ENCODE data around the gene PFKM.
A peak's percentile ranks its signal among the peaks of the same experiment; 100 is the strongest.
"Not testable (repeated sequence)": the region's sequence is repeated elsewhere in the genome, so short reads cannot be mapped to it uniquely, and the experiment has no call there.

The PFKM gene

DNA sequence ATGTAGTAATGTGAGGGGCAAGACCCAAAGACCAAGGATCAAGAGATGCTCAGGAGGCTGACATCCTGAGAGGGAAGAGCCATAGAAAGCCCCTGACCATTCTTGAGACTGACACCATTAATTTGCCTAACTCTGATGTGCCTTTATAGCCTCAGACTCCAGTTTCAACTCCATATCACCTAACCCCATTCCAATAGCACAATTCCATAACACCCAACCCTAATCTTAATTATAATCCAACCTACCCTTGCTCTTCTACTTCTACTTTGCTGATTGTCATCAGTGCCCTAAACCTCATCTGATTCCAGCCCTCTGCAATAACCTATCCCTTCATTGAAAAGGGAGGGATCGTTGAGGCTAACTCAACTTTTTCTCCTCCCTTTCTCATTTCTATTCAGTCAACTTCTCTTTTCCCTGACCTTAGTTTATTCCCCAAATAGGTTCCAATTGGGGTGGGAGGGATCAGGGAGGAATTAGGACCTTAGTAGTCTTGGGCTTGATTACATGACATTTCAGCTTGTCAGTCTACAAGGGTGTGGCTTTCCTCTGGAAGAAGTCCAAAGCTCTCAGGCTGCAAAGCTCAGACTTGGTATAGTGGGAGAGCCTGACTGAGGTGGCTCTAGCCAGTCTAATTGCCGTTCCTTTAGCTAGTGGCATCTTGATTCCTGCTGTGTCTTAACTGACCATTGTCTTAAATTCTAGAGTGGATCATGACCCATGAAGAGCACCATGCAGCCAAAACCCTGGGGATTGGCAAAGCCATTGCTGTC, 3.1 kb downstream of the PFKM start:
- no peak overlapping the region for H3K4me3 Mint-ChIP-seq
- DNase-seq (no peak), ATAC-seq (replicated peaks) (no peak)
- H3K27me3 Mint-ChIP-seq = peaks cover 0 to 13% of the 10 kb centered on the region in 2 donors
- H3K27ac Mint-ChIP-seq = no peak overlapping the region
- H3K9me3 Mint-ChIP-seq = no peaks in the 10 kb centered on the region
- H3K4me1 Mint-ChIP-seq (ENCODE audit: low read depth in 2 of 2) = peaks cover 13 to 14% of the 10 kb centered on the region in 2 donors
- H3K36me3 Mint-ChIP-seq (ENCODE audit: insufficient read depth) = peaks cover 2% of the 10 kb centered on the region

- ATAC-seq (replicated peaks) (no peak), DNase-seq (no peak)
- Mint-ChIP-seq H3K27ac (no peak overlapping the region), H3K4me1 (ENCODE audit: low read depth in 2 of 2) (peaks cover 13 to 14% of the 10 kb centered on the region in 2 donors), H3K36me3 (ENCODE audit: insufficient read depth) (peaks cover 2% of the 10 kb centered on the region), H3K9me3 (no peaks in the 10 kb centered on the region), H3K4me3 (no peak overlapping the region), H3K27me3 (peaks cover 0 to 13% of the 10 kb centered on the region in 2 donors)
These were observed 4.0 kb downstream of the PFKM start for GRCh38 chr12:48123169-48123568.

DNA sequence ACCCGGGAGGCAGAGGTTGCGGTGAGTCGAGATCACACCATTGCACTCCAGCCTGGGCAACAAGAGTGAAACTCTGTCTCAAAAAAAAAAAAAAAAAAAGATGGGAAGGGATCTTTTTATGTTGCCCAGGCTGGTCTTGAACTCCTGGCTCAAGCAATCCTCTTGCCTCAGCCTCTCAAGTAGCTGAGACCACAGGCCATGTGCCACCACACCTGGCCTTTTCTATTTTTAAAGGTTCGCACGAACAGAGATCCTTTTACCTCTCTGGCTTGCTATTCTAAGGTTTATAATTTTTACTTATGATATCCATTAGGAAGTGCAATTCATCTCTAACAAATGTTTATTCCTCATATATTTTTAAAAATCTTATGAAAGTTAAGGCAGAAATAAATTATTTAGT, 6.4 kb downstream of the PFKM start:
- H3K27me3 Mint-ChIP-seq; ATAC-seq (replicated peaks); H3K36me3 Mint-ChIP-seq (ENCODE audit: insufficient read depth); H3K4me3 Mint-ChIP-seq; DNase-seq; H3K9me3 Mint-ChIP-seq; H3K4me1 Mint-ChIP-seq (ENCODE audit: low read depth in 2 of 2); H3K27ac Mint-ChIP-seq: not testable (repeated sequence)

- no peaks in the 10 kb centered on the region for H3K4me1 Mint-ChIP-seq (ENCODE audit: low read depth in 2 of 2)
- H3K27ac Mint-ChIP-seq = no peak overlapping the region
- no peaks in the 10 kb centered on the region for H3K27me3 Mint-ChIP-seq
- no peak overlapping the region for H3K4me3 Mint-ChIP-seq
- H3K9me3 Mint-ChIP-seq = no peaks in the 10 kb centered on the region
- ATAC-seq (replicated peaks) (no peak), DNase-seq (no peak)
- H3K36me3 Mint-ChIP-seq (ENCODE audit: insufficient read depth) = peaks cover 2% of the 10 kb centered on the region
These were observed 6.8 kb downstream of the PFKM start for GRCh38 chr12:48125985-48126384.

- DNase-seq = no peak
- Mint-ChIP-seq H3K4me1 (ENCODE audit: low read depth in 2 of 2) (no peaks in the 10 kb centered on the region), H3K27ac (peak overlapping the region in 1 of 2 donors; percentile 22), H3K36me3 (ENCODE audit: insufficient read depth) (peaks cover 2% of the 10 kb centered on the region), H3K27me3 (no peaks in the 10 kb centered on the region), H3K4me3 (no peak overlapping the region), H3K9me3 (no peaks in the 10 kb centered on the region)
- no peak for ATAC-seq (replicated peaks)
These were observed 7.9 kb downstream of the PFKM start for GRCh38 chr12:48126953-48127630.

GRCh38 chr12:48128800-48129199, 9.6 kb downstream of the PFKM start:
- no peaks in the 10 kb centered on the region for H3K27me3 Mint-ChIP-seq
- no peak for DNase-seq

DNA sequence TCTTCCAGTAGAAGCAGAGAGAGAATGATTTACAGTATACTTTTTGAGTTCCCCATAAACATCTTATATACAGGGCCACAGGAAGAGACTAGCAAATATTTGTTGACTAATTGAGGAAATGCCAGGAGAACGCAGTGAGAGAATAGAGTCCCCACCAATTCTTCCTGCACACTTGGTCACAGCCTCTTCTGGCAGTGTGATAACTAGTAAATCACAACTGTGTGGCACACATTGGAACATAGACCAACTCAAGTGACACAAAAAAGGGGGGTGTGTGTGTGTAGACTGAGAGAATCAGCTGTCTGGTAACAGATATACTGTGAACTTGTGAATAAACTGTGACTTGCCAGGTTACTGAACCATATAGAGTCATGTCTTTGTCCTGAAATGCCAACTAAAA, 10.2 kb downstream of the PFKM start:
- Mint-ChIP-seq H3K4me3 (no peak overlapping the region), H3K27ac (no peak overlapping the region), H3K27me3 (no peaks in the 10 kb centered on the region), H3K4me1 (ENCODE audit: low read depth in 2 of 2) (no peaks in the 10 kb centered on the region), H3K9me3 (no peaks in the 10 kb centered on the region), H3K36me3 (ENCODE audit: insufficient read depth) (peaks cover 5% of the 10 kb centered on the region)
- DNase-seq (no peak), ATAC-seq (replicated peaks) (no peak)

More at GRCh38 chr12:48128800-48129199, 9.6 kb downstream of the PFKM start:
- Mint-ChIP-seq H3K4me1 (ENCODE audit: low read depth in 2 of 2) (no peaks in the 10 kb centered on the region), H3K4me3 (no peak overlapping the region), H3K9me3 (no peaks in the 10 kb centered on the region), H3K36me3 (ENCODE audit: insufficient read depth) (peaks cover 5% of the 10 kb centered on the region), H3K27ac (no peak overlapping the region)
- no peak for ATAC-seq (replicated peaks)

GRCh38 chr12:48131517-48131916, 12.4 kb downstream of the PFKM start:
- H3K27me3 Mint-ChIP-seq = no peaks in the 10 kb centered on the region

GRCh38 chr12:48132826-48133225, 13.7 kb downstream of the PFKM start:
- no peaks in the 10 kb centered on the region for H3K4me1 Mint-ChIP-seq (ENCODE audit: low read depth in 2 of 2)
- H3K36me3 Mint-ChIP-seq (ENCODE audit: insufficient read depth) = peaks cover 3% of the 10 kb centered on the region
- DNase-seq (no peak), ATAC-seq (replicated peaks) (no peak)
- H3K9me3 Mint-ChIP-seq = no peaks in the 10 kb centered on the region
- no peak overlapping the region for H3K27ac Mint-ChIP-seq
- H3K27me3 Mint-ChIP-seq = no peaks in the 10 kb centered on the region
- no peak overlapping the region for H3K4me3 Mint-ChIP-seq

More at GRCh38 chr12:48131517-48131916, 12.4 kb downstream of the PFKM start:
- peaks cover 3% of the 10 kb centered on the region for H3K36me3 Mint-ChIP-seq (ENCODE audit: insufficient read depth)
- no peak for DNase-seq
- H3K9me3 Mint-ChIP-seq = no peaks in the 10 kb centered on the region
- no peak for ATAC-seq (replicated peaks)
- no peak overlapping the region for H3K4me3 Mint-ChIP-seq
- no peak overlapping the region for H3K27ac Mint-ChIP-seq
- no peaks in the 10 kb centered on the region for H3K4me1 Mint-ChIP-seq (ENCODE audit: low read depth in 2 of 2)

GRCh38 chr12:48135027-48135426, 15.9 kb downstream of the PFKM start:
- Mint-ChIP-seq H3K27me3 (no peaks in the 10 kb centered on the region), H3K4me3 (no peak overlapping the region), H3K4me1 (ENCODE audit: low read depth in 2 of 2) (no peaks in the 10 kb centered on the region), H3K27ac (no peak overlapping the region), H3K36me3 (ENCODE audit: insufficient read depth) (peaks cover 3% of the 10 kb centered on the region), H3K9me3 (no peaks in the 10 kb centered on the region)
- no peak for DNase-seq
- ATAC-seq (replicated peaks) = no peak

DNA sequence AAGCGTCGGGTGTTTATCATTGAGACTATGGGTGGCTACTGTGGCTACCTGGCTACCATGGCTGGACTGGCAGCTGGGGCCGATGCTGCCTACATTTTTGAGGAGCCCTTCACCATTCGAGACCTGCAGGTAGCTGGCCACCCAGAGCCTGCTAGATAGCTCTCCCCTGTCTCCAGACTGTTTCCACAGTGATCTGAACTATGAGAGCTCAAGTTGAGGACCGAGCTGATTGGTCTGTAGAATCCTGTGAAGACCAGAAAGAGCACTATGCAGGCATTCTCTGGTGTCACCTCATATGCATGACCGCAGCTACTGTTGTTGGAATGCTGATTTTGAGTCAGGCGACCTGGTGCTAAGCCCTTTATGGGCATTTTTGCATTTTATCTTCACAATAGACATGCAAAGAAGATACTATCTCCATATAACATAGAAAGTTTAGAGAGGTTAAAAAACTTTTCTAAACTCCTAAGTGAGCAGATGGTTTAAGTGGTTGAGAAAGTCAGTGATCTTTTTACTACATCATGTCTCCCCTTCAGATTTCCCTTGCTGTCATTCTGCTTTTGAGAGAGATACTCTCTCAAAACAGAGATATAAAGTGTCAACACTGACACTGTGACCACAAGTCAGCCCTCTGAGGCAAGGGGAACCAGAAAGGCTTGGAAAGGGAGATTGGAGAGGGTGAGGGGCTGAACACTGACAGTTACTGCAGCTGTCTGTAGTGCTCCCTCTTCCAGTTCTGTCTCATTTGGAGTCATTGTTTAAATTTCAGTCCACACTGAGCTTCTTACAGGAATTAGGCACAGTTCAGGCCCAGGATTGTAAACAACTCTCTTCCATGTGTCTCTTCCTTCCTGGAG, 23.9 kb downstream of the PFKM start:
- Mint-ChIP-seq H3K36me3 (ENCODE audit: insufficient read depth) (peaks cover 25% of the 10 kb centered on the region), H3K27ac (peak overlapping the region in 1 of 2 donors; percentile 75), H3K4me1 (ENCODE audit: low read depth in 2 of 2) (peaks cover 0 to 2% of the 10 kb centered on the region in 2 donors), H3K9me3 (no peaks in the 10 kb centered on the region), H3K27me3 (no peaks in the 10 kb centered on the region), H3K4me3 (no peak overlapping the region)
- ATAC-seq (replicated peaks) = no peak
- no peak for DNase-seq

GRCh38 chr12:48143898-48144297, 24.7 kb downstream of the PFKM start:
- Mint-ChIP-seq H3K36me3 (ENCODE audit: insufficient read depth) (peaks cover 32% of the 10 kb centered on the region), H3K4me3 (no peak overlapping the region), H3K27ac (peak overlapping the region; percentile 75 to 83), H3K27me3 (no peaks in the 10 kb centered on the region), H3K4me1 (ENCODE audit: low read depth in 2 of 2) (peaks cover 0 to 2% of the 10 kb centered on the region in 2 donors), H3K9me3 (no peaks in the 10 kb centered on the region)
- ATAC-seq (replicated peaks) (no peak), DNase-seq (no peak)

- peaks cover 0 to 2% of the 10 kb centered on the region in 2 donors for H3K4me1 Mint-ChIP-seq (ENCODE audit: low read depth in 2 of 2)
- DNase-seq (no peak), ATAC-seq (replicated peaks) (no peak)
- H3K36me3 Mint-ChIP-seq (ENCODE audit: insufficient read depth) = peaks cover 46% of the 10 kb centered on the region
- no peak overlapping the region for H3K4me3 Mint-ChIP-seq
- no peaks in the 10 kb centered on the region for H3K9me3 Mint-ChIP-seq
- H3K27ac Mint-ChIP-seq = peak overlapping the region in 1 of 2 donors; percentile 12
- no peaks in the 10 kb centered on the region for H3K27me3 Mint-ChIP-seq
These were observed 26.8 kb downstream of the PFKM start for GRCh38 chr12:48145981-48146380.

Data from effector memory CD8-positive, alpha-beta T cell (primary cell).